Progenitor cell of endocrine pancreas (in vitro differentiated cells): ENCODE results near the gene SORL1. TPM values are rescaled to one million over a fixed set of nuclear protein-coding genes. Genes with fewer than 3 reads are reported as not detected.
"Not testable (repeated sequence)": the region's sequence is repeated elsewhere in the genome, so short reads cannot be mapped to it uniquely, and the experiment has no call there.

Source experiments
- DNase-seq: peaks from one replicate; pipeline ENCODE4 v3.0.0; 2021; ENCODE audit warnings: low spot score; ENCODE audit not compliant: unreplicated experiment
- H3K27ac Mint-ChIP-seq: 2 replicates; pipeline ENCODE4 v1.8.0; 2021; ENCODE audit warnings: mild to moderate bottlenecking, moderate library complexity, mixed read lengths
- H3K27me3 Mint-ChIP-seq: 2 replicates; pipeline ENCODE4 v1.8.0; 2021; ENCODE audit warnings: mixed read lengths
- H3K36me3 Mint-ChIP-seq: 2 replicates; pipeline ENCODE4 v1.8.0; 2022; ENCODE audit warnings: mixed read lengths; ENCODE audit not compliant: insufficient read depth
- H3K4me1 Mint-ChIP-seq: 2 replicates; pipeline ENCODE4 v1.8.0; 2021; ENCODE audit warnings: low read depth, mixed read lengths
- H3K4me3 Mint-ChIP-seq: 2 replicates; pipeline ENCODE4 v1.8.0; 2021; ENCODE audit warnings: low read depth, mild to moderate bottlenecking, moderate library complexity, mixed read lengths
- H3K9me3 Mint-ChIP-seq: 2 replicates; pipeline ENCODE4 v1.8.0; 2021; ENCODE audit warnings: low read depth, mixed read lengths
- total RNA-seq: library from RNA; stranded (reverse); gene quantifications from 2 replicates; pipeline ENCODE4 v1.2.1, GENCODE V29; 2021
- TF ChIP-seq, protein P1 (sequence below): fragments of 200-600 bp; sonication (generic); IDR thresholded peaks from one replicate; pipeline ENCODE4 v1.5.0; 2021; ENCODE audit warnings: antibody characterized with exemption, mild to moderate bottlenecking; ENCODE audit not compliant: unreplicated experiment

The SORL1 gene
- total RNA-seq, 1 donor from 2014 or later = 31.8 TPM

GRCh38 chr11:121500275-121500674, 48.2 kb downstream of the SORL1 start:
- H3K4me1 Mint-ChIP-seq = peaks cover 6% of the 10 kb centered on the region
- TF ChIP-seq, protein P1, sequence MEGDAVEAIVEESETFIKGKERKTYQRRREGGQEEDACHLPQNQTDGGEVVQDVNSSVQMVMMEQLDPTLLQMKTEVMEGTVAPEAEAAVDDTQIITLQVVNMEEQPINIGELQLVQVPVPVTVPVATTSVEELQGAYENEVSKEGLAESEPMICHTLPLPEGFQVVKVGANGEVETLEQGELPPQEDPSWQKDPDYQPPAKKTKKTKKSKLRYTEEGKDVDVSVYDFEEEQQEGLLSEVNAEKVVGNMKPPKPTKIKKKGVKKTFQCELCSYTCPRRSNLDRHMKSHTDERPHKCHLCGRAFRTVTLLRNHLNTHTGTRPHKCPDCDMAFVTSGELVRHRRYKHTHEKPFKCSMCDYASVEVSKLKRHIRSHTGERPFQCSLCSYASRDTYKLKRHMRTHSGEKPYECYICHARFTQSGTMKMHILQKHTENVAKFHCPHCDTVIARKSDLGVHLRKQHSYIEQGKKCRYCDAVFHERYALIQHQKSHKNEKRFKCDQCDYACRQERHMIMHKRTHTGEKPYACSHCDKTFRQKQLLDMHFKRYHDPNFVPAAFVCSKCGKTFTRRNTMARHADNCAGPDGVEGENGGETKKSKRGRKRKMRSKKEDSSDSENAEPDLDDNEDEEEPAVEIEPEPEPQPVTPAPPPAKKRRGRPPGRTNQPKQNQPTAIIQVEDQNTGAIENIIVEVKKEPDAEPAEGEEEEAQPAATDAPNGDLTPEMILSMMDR = no peak
- H3K27me3 Mint-ChIP-seq = no peaks in the 10 kb centered on the region
- H3K4me3 Mint-ChIP-seq = no peak overlapping the region
- H3K27ac Mint-ChIP-seq = no peak overlapping the region
- no peak for DNase-seq
- peaks cover 46% of the 10 kb centered on the region for H3K36me3 Mint-ChIP-seq
- peaks cover 10% of the 10 kb centered on the region for H3K9me3 Mint-ChIP-seq

DNA sequence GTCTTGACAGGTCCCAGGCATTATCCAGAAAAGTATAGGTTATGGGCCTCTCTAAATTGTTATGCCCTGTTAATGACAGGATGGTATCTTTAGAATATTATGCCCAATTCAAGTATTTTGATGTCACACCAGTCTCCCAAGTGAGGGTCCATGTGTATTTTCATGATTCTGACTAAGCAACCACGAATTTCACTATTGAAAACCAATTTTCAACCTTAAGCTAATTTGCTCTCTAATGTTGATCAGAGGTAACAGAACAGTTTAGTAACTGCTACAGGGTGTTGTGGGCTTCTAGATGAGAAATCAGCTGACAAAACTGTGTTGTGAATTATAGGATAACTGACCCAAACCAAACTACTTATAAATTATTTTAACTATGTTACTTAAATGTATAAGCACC, 48.6 kb downstream of the SORL1 start:
- Mint-ChIP-seq H3K4me3 (no peak overlapping the region), H3K9me3 (peaks cover 15% of the 10 kb centered on the region), H3K27ac (no peak overlapping the region), H3K36me3 (peaks cover 50% of the 10 kb centered on the region), H3K27me3 (no peaks in the 10 kb centered on the region), H3K4me1 (peaks cover 6% of the 10 kb centered on the region)
- DNase-seq = no peak
- TF ChIP-seq, protein P1 = no peak

- H3K4me3 Mint-ChIP-seq = no peak overlapping the region
- no peak for DNase-seq
- peaks cover 32% of the 10 kb centered on the region for H3K9me3 Mint-ChIP-seq
- H3K36me3 Mint-ChIP-seq = peaks cover 50% of the 10 kb centered on the region
- TF ChIP-seq, protein P1 = no peak
- no peak overlapping the region for H3K27ac Mint-ChIP-seq
- peaks cover 6% of the 10 kb centered on the region for H3K4me1 Mint-ChIP-seq
- H3K27me3 Mint-ChIP-seq = no peaks in the 10 kb centered on the region
Observed at GRCh38 chr11:121503051-121503450, 50.9 kb downstream of the SORL1 start.

- peaks cover 35% of the 10 kb centered on the region for H3K36me3 Mint-ChIP-seq
- peaks cover 31% of the 10 kb centered on the region for H3K9me3 Mint-ChIP-seq
- not testable (repeated sequence) for H3K27me3 Mint-ChIP-seq, H3K4me3 Mint-ChIP-seq, H3K4me1 Mint-ChIP-seq, H3K27ac Mint-ChIP-seq, DNase-seq
Observed at GRCh38 chr11:121506237-121506636, 54.1 kb downstream of the SORL1 start.

DNA sequence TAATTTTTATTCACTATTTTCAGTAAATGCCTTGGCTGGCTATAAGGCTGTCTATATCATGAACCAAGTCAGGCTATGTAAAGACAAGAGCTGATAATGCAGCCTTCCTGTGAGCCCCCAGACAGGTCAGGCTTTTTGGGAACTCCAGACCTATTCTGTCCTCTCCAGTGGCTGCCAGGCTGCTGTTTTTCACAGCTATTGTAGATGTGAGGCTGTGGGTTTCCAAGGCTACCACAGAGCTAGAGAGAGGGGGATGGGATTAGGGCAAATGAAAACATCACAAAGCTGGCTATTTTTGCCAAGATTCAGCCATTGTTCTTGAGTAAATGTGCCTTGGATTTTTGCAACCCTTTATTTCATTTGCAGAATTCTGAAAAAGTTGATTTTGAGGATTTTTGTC, 56.3 kb downstream of the SORL1 start:
- no peaks in the 10 kb centered on the region for H3K27me3 Mint-ChIP-seq
- no peak overlapping the region for H3K4me3 Mint-ChIP-seq
- H3K4me1 Mint-ChIP-seq = peaks cover 3% of the 10 kb centered on the region
- peaks cover 32% of the 10 kb centered on the region for H3K36me3 Mint-ChIP-seq
- TF ChIP-seq, protein P1 = no peak
- no peak for DNase-seq
- H3K27ac Mint-ChIP-seq = no peak overlapping the region
- peaks cover 28% of the 10 kb centered on the region for H3K9me3 Mint-ChIP-seq

DNA sequence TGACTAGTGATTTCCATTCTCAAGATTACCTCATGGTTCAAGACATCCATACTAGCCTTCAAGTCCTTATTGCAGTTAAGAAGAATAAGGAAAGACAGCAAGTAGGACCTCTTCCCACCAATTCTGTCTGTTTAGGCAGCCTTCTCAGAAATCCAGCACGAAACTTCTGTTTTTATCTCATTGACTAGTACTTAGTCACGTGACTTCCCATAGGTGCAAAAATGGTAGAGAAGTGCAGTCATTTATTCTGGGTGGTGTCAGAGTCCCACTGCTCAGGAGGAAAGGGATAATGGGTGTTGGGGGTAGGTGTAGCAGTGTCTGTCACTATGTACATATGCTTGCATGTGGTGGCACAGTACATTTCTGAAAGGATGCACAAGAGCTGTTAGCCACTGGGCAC, 58.3 kb downstream of the SORL1 start:
- H3K9me3 Mint-ChIP-seq = peaks cover 20% of the 10 kb centered on the region
- no peaks in the 10 kb centered on the region for H3K27me3 Mint-ChIP-seq
- no peak overlapping the region for H3K27ac Mint-ChIP-seq
- TF ChIP-seq, protein P1 = no peak
- peaks cover 15% of the 10 kb centered on the region for H3K4me1 Mint-ChIP-seq
- no peak for DNase-seq
- H3K36me3 Mint-ChIP-seq = peaks cover 22% of the 10 kb centered on the region
- H3K4me3 Mint-ChIP-seq = no peak overlapping the region
